Loucy (cell line): Measurements from ENCODE around the gene B4GALNT4.

Experiments
- CTCF ChIP-seq: fragments of 200-600 bp; sonication (generic); conservative IDR thresholded peaks from 2 replicates; pipeline ENCODE4 v1.5.1; 2014; ENCODE audit warnings: mild to moderate bottlenecking, antibody characterized with exemption, low read length
- EZH2phosphoT487 ChIP-seq: fragments of 200-600 bp; IDR thresholded peaks from 2 replicates; pipeline ENCODE4 v1.6.1; 2018; ENCODE audit warnings: antibody characterized with exemption, mild to moderate bottlenecking, moderate library complexity, borderline replicate concordance

- TF ChIP-seq CTCF (no peak), EZH2phosphoT487 (no peak)
These were observed 59.0 kb downstream of the B4GALNT4 start for GRCh38 chr11:428295-428694.
